ENCODE results near the gene NUP153.

The NUP153 gene

GRCh38 chr6:17684134-17684533 lies 22.6 kb downstream of the NUP153 start:
- no peak for DNase-seq
- H3K79me1 ChIP-seq (replicated peaks; ENCODE audit: low read length, poor library complexity, severe bottlenecking), result peaks cover 2% of the 10 kb centered on the region
- H2BK15ac ChIP-seq (ENCODE audit: low read depth, poor library complexity, severe bottlenecking), result no peak overlapping the region
- H3K36me3 ChIP-seq (ENCODE audit: control insufficient read depth in 1 of 2, insufficient read depth in 2 of 2, low read depth in 1 of 2, low read length in 2 of 2), result peaks cover 3 to 56% of the 10 kb centered on the region in 2 experiments
- H2BK120ac ChIP-seq (ENCODE audit: low read depth, low read length), result no peak overlapping the region
- H2AK5ac ChIP-seq (ENCODE audit: low read length, severe bottlenecking), result no peak overlapping the region
- 98% methylated on average over 1 of the region's 1 CpG for WGBS
- H3K9me3 ChIP-seq (ENCODE audit: control insufficient read depth, low read length), result no peaks in the 10 kb centered on the region
- H3K9ac ChIP-seq (ENCODE audit: low read length), result no peak overlapping the region
- H4K8ac ChIP-seq (ENCODE audit: low read length), result no peak overlapping the region
- no peak overlapping the region for H3K4me3 ChIP-seq (ENCODE audit: insufficient read depth in 1 of 2, low read depth in 1 of 2, low read length in 2 of 2)
- no peak overlapping the region for H2BK12ac ChIP-seq (ENCODE audit: low read length in 2 of 2)
- H3K27ac ChIP-seq (ENCODE audit: low read length, poor library complexity, severe bottlenecking), result no peak overlapping the region
- H3K4me2 ChIP-seq (ENCODE audit: low read length, poor library complexity, severe bottlenecking), result no peak overlapping the region
- no peaks in the 10 kb centered on the region for H3K27me3 ChIP-seq (ENCODE audit: control insufficient read depth in 1 of 2, insufficient read depth in 1 of 2, low read length in 2 of 2)
- H3K14ac ChIP-seq (ENCODE audit: low read length in 2 of 2), result no peak overlapping the region
- H3K18ac ChIP-seq (ENCODE audit: low read depth in 1 of 2, low read length in 2 of 2), result no peak overlapping the region
- H4K91ac ChIP-seq (ENCODE audit: low read length), result no peak overlapping the region
- H3K4ac ChIP-seq (ENCODE audit: low read depth in 1 of 2, low read length in 2 of 2), result no peak overlapping the region
- peaks cover 2% of the 10 kb centered on the region for H3K4me1 ChIP-seq (ENCODE audit: control insufficient read depth, insufficient read depth, low read depth, low read length)
- H2AFZ ChIP-seq (ENCODE audit: low read depth, low read length), result no peak overlapping the region
- H3K23ac ChIP-seq (ENCODE audit: low read length in 2 of 2), result no peak overlapping the region
- no peak overlapping the region for H2BK5ac ChIP-seq (ENCODE audit: low read depth, low read length, poor library complexity, severe bottlenecking)

DNA sequence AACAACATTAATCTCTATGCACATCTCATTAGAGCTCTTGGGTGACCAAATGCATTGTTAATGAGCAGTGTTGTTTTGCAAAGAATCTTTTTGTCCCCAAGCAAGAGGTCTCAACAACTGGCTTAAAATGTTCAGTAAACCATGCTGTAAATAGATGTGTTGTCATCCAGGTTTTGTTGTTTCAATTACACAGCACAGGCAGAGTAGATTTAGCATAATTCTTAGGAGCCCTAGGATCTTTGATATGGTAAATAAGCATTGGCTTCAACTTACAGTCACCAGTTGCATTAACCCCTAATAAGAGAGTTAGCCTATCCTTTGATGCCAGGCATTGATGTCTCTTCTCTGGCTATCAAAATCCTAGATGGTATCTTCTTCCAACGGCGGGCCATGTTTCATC lies 23.3 kb downstream of the NUP153 start:
- no peak overlapping the region for H2AFZ ChIP-seq (ENCODE audit: low read depth, low read length)
- no peak overlapping the region for H3K4ac ChIP-seq (ENCODE audit: low read depth in 1 of 2, low read length in 2 of 2)
- no peaks in the 10 kb centered on the region for H3K9me3 ChIP-seq (ENCODE audit: control insufficient read depth, low read length)
- H4K91ac ChIP-seq (ENCODE audit: low read length), result no peak overlapping the region
- DNase-seq, result no peak
- H3K4me1 ChIP-seq (ENCODE audit: control insufficient read depth, insufficient read depth, low read depth, low read length), result peaks cover 2% of the 10 kb centered on the region
- no peak overlapping the region for H2BK120ac ChIP-seq (ENCODE audit: low read depth, low read length)
- no peak overlapping the region for H3K9ac ChIP-seq (ENCODE audit: low read length)
- H3K14ac ChIP-seq (ENCODE audit: low read length in 2 of 2), result no peak overlapping the region
- 97% methylated on average over 2 of the region's 2 CpGs for WGBS
- no peak overlapping the region for H3K18ac ChIP-seq (ENCODE audit: low read depth in 1 of 2, low read length in 2 of 2)
- H2BK5ac ChIP-seq (ENCODE audit: low read depth, low read length, poor library complexity, severe bottlenecking), result no peak overlapping the region
- H3K23ac ChIP-seq (ENCODE audit: low read length in 2 of 2), result no peak overlapping the region
- H2AK5ac ChIP-seq (ENCODE audit: low read length, severe bottlenecking), result no peak overlapping the region
- H3K27ac ChIP-seq (ENCODE audit: low read length, poor library complexity, severe bottlenecking), result no peak overlapping the region
- H2BK15ac ChIP-seq (ENCODE audit: low read depth, poor library complexity, severe bottlenecking), result no peak overlapping the region
- H3K4me2 ChIP-seq (ENCODE audit: low read length, poor library complexity, severe bottlenecking), result no peak overlapping the region
- peaks cover 3 to 56% of the 10 kb centered on the region in 2 experiments for H3K36me3 ChIP-seq (ENCODE audit: control insufficient read depth in 1 of 2, insufficient read depth in 2 of 2, low read depth in 1 of 2, low read length in 2 of 2)
- H3K27me3 ChIP-seq (ENCODE audit: control insufficient read depth in 1 of 2, insufficient read depth in 1 of 2, low read length in 2 of 2), result no peaks in the 10 kb centered on the region
- no peak overlapping the region for H4K8ac ChIP-seq (ENCODE audit: low read length)
- peaks cover 2% of the 10 kb centered on the region for H3K79me1 ChIP-seq (replicated peaks; ENCODE audit: low read length, poor library complexity, severe bottlenecking)
- no peak overlapping the region for H2BK12ac ChIP-seq (ENCODE audit: low read length in 2 of 2)
- no peak overlapping the region for H3K4me3 ChIP-seq (ENCODE audit: insufficient read depth in 1 of 2, low read depth in 1 of 2, low read length in 2 of 2)

DNA sequence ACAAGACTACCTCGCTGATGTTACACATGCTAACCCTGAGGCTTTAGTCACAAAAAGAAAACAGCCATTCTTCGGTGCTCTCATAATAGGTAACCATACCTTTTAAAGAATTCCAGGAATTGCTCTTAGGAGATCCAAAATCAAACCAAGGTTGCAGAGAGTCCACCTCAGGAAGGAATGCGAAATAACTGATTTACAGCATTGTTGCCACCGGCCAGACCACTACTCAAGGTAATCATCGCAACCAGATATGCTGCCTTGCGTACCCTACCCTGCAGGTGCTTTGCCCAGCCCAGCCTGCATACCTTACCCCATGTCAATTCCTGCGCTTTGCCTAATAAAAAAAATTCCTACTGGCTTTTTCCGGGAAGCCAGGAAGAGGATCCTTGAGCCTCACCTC lies 27.0 kb downstream of the NUP153 start:
- Histone ChIP-seq H3K36me3 (ENCODE audit: control insufficient read depth in 1 of 2, insufficient read depth in 2 of 2, low read depth in 1 of 2, low read length in 2 of 2) (peaks cover 4 to 44% of the 10 kb centered on the region in 2 experiments), H3K79me1 (replicated peaks; ENCODE audit: low read length, poor library complexity, severe bottlenecking) (peaks cover 8% of the 10 kb centered on the region), H3K27ac (ENCODE audit: low read length, poor library complexity, severe bottlenecking) (no peak overlapping the region), H2BK5ac (ENCODE audit: low read depth, low read length, poor library complexity, severe bottlenecking) (no peak overlapping the region), H3K4ac (ENCODE audit: low read depth in 1 of 2, low read length in 2 of 2) (no peak overlapping the region), H3K18ac (ENCODE audit: low read depth in 1 of 2, low read length in 2 of 2) (no peak overlapping the region), H3K9me3 (ENCODE audit: control insufficient read depth, low read length) (no peaks in the 10 kb centered on the region), H4K8ac (ENCODE audit: low read length) (peak overlapping the region; percentile 35), H3K23ac (ENCODE audit: low read length in 2 of 2) (no peak overlapping the region), H2BK12ac (ENCODE audit: low read length in 2 of 2) (no peak overlapping the region), H4K91ac (ENCODE audit: low read length) (no peak overlapping the region), H3K4me1 (ENCODE audit: control insufficient read depth, insufficient read depth, low read depth, low read length) (peaks cover 2% of the 10 kb centered on the region), H3K9ac (ENCODE audit: low read length) (no peak overlapping the region), H3K27me3 (ENCODE audit: control insufficient read depth in 1 of 2, insufficient read depth in 1 of 2, low read length in 2 of 2) (no peaks in the 10 kb centered on the region), H2AFZ (ENCODE audit: low read depth, low read length) (no peak overlapping the region), H2AK5ac (ENCODE audit: low read length, severe bottlenecking) (no peak overlapping the region), H2BK120ac (ENCODE audit: low read depth, low read length) (no peak overlapping the region), H2BK15ac (ENCODE audit: low read depth, poor library complexity, severe bottlenecking) (no peak overlapping the region), H3K4me2 (ENCODE audit: low read length, poor library complexity, severe bottlenecking) (no peak overlapping the region), H3K14ac (ENCODE audit: low read length in 2 of 2) (no peak overlapping the region), H3K4me3 (ENCODE audit: insufficient read depth in 1 of 2, low read depth in 1 of 2, low read length in 2 of 2) (no peak overlapping the region)
- WGBS, result 95% methylated on average over 8 of the region's 8 CpGs
- no peak for DNase-seq

DNA sequence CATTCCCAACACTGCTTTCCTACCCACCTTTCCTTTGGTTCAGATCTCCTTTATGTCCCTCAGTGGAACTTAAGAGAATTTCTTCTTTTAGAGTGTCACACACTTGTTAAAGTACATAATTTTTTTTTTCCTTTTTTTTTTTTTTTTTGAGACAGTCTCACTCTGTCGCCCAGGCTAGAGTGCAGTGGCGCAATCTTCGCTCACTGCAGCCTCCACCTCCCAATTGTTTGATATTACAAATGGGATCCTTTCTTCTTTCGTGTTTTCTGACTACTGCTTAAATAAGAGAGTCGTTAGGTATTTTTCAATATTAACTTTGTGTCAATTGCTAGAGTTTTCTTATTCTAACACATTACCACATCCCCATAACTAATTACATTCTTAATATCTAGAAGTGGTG lies 29.1 kb downstream of the NUP153 start:
- H3K79me1 ChIP-seq (replicated peaks; ENCODE audit: low read length, poor library complexity, severe bottlenecking), result peaks cover 10% of the 10 kb centered on the region
- no peak overlapping the region for H4K8ac ChIP-seq (ENCODE audit: low read length)
- H3K9ac ChIP-seq (ENCODE audit: low read length), result no peak overlapping the region
- H3K4me1 ChIP-seq (ENCODE audit: control insufficient read depth, insufficient read depth, low read depth, low read length), result peaks cover 2% of the 10 kb centered on the region
- H3K27ac ChIP-seq (ENCODE audit: low read length, poor library complexity, severe bottlenecking), result no peak overlapping the region
- H3K4me2 ChIP-seq (ENCODE audit: low read length, poor library complexity, severe bottlenecking), result no peak overlapping the region
- no peak overlapping the region for H2AFZ ChIP-seq (ENCODE audit: low read depth, low read length)
- no peak overlapping the region for H3K4ac ChIP-seq (ENCODE audit: low read depth in 1 of 2, low read length in 2 of 2)
- H3K4me3 ChIP-seq (ENCODE audit: insufficient read depth in 1 of 2, low read depth in 1 of 2, low read length in 2 of 2), result no peak overlapping the region
- no CpG with 5 or more reads among the region's 5 CpGs for WGBS
- H3K9me3 ChIP-seq (ENCODE audit: control insufficient read depth, low read length), result no peaks in the 10 kb centered on the region
- H3K36me3 ChIP-seq (ENCODE audit: control insufficient read depth in 1 of 2, insufficient read depth in 2 of 2, low read depth in 1 of 2, low read length in 2 of 2), result peaks cover 12 to 47% of the 10 kb centered on the region in 2 experiments
- H2BK5ac ChIP-seq (ENCODE audit: low read depth, low read length, poor library complexity, severe bottlenecking), result no peak overlapping the region
- no peak overlapping the region for H2BK15ac ChIP-seq (ENCODE audit: low read depth, poor library complexity, severe bottlenecking)
- H2BK12ac ChIP-seq (ENCODE audit: low read length in 2 of 2), result no peak overlapping the region
- H4K91ac ChIP-seq (ENCODE audit: low read length), result no peak overlapping the region
- H3K23ac ChIP-seq (ENCODE audit: low read length in 2 of 2), result no peak overlapping the region
- H3K27me3 ChIP-seq (ENCODE audit: control insufficient read depth in 1 of 2, insufficient read depth in 1 of 2, low read length in 2 of 2), result no peaks in the 10 kb centered on the region
- H3K18ac ChIP-seq (ENCODE audit: low read depth in 1 of 2, low read length in 2 of 2), result no peak overlapping the region
- no peak overlapping the region for H2BK120ac ChIP-seq (ENCODE audit: low read depth, low read length)
- no peak overlapping the region for H3K14ac ChIP-seq (ENCODE audit: low read length in 2 of 2)
- H2AK5ac ChIP-seq (ENCODE audit: low read length, severe bottlenecking), result no peak overlapping the region
- DNase-seq, result no peak

Data from mesenchymal stem cell (in vitro differentiated cells and primary cell).